ENCODE results near the gene RFX7.
"Not testable (repeated sequence)": the region's sequence is repeated elsewhere in the genome, so short reads cannot be mapped to it uniquely, and the experiment has no call there.

The RFX7 gene

GRCh38 chr15:56205061-56205876 lies 38.4 kb downstream of the RFX7 start:
- FAIRE-seq, result no peak

DNA sequence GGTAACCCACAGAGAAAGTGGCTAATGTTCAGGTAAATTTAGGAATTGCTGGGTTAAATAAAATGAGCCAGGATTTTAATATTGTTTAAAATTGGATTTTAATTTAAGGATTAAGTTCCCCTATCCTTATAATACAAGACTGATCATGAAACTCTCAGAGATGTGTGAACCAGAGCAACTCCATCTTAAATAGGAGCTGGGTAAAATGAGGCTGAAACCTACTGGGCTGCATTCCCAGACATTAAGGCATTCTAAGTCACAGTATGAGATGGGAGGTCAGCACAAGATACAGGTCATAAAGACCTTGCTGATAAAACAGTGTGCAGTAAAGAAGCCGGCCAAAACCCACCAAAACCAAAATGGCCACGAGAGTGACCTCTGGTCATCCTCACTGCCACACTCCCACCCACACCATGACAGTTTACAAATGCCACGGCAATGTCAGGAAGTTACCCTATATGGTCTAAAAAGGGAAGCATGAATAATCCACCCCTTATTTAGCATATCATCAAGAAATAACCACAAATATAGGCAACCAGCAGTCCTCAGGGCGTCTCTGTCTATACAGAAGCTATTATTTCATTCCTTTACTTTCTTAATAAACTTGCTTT lies 40.3 kb downstream of the RFX7 start:
- FAIRE-seq, result not testable (repeated sequence)

- FAIRE-seq, result no peak
These were observed 41.0 kb downstream of the RFX7 start for GRCh38 chr15:56202701-56203100.

DNA sequence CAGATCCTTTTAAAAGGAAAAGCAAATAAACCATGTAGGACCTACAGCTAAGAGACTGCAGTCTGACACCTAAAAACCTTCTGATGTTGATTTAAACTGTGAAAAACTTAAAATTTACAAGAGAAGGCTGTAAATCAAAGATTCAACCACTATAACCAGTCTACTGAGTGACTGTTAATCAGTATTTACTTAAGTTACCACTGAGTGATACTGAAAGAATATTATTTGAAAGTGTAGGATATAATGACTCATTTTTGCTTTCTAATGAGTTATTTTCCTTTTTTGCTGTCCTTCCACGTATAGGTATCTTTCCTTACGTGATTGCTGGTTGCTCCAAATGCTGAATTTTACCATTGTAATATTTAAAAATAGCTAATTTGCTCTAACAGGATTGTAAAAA lies 44.6 kb downstream of the RFX7 start:
- FAIRE-seq, result no peak

DNA sequence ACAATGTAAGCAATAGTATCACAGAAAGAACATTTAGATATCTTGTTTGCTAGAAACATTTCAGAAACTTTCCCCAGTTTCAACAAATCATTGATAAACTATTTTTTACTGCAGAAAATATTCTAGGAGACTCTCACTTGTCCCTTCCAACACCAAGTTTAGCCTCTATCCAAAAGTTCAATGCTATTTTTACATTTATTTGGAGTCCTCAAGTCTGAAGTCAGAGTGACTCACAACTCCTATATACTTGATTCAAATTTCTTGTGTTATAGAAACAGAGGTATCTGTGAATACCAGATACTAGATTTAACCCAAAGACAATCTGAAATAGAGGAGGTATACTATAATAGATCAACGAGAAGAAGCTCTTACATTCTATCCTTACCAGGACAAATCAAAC lies 49.6 kb downstream of the RFX7 start:
- no peak for FAIRE-seq

DNA sequence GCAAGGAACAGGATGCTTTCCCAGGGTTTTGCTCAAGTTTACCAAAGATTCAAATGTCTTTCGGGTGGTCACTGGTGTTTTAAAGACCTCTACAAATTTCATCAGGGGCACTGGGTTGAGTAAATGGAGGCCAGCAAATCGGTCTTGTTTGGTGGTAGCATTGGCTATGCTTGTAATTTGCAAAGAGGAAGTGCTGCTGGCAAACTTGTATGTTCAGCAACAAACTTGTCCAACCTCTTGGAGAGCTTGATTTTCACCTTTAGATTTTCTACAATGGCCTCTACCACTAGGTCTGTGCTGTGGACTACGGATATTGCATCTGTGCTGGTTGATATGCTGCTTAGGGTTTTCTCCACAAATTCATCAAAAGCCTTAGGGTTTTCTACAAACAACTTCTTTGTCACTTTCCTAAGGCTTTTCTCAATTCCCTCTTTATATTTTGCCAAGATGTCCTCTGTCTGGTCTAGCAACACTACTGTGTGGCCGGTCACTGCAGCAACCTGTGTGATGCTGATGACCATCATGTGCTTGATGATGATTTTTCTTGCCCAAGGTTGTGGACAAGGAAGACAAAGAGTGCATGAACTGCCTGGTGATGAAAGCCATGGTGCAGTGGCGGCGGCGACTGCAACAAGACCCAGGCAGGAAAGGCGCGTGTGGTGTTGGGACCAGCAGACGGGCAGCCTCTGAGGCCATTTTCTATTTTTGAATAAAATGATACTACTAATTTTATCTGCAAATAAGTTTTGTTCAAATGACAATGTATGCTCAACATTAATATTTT lies 50.8 kb downstream of the RFX7 start:
- FAIRE-seq, result no peak

DNA sequence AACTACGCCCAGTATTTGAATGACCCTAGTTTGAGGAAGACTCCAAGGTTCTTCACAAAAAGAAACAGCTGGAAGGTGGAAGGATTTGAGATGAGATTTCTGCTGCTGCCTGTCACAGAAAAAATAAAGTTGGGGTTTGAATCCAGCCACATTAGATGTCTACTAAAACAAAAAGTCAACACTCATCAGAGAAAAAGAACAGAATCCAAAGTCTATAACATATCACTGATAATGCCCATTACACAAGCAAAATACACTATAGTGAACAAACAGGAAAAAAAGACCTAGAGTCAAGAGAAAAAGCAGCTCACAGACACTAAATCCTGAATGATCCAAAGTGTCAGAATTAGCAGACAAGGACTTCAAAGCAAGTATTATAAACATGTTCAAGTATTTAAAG lies 56.0 kb downstream of the RFX7 start:
- no peak for FAIRE-seq

DNA sequence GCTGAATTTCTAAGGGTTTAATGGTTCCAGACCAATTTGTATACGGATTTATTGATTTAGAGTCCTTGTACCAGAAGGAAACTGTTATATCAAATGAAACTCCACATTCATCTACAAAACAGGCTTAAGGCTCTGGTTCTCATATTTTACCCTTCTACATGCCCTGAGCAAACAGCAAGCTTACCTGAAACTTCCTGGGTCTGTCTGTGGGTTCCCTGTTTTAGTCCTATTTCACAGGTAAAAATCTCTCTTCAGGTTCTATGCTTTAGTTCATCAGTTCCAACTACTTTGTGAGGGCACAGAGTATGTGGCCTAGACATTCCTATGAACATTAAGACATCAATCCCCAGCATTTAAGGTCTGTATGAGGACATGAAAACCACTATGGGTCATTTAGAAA lies 57.7 kb downstream of the RFX7 start:
- FAIRE-seq, result no peak

- no peak for FAIRE-seq
These were observed 59.2 kb downstream of the RFX7 start for GRCh38 chr15:56184516-56184915.

- no peak for FAIRE-seq
These were observed 62.8 kb downstream of the RFX7 start for GRCh38 chr15:56180851-56181250.

- FAIRE-seq, result no peak
These were observed 66.7 kb downstream of the RFX7 start for GRCh38 chr15:56176996-56177395.

DNA sequence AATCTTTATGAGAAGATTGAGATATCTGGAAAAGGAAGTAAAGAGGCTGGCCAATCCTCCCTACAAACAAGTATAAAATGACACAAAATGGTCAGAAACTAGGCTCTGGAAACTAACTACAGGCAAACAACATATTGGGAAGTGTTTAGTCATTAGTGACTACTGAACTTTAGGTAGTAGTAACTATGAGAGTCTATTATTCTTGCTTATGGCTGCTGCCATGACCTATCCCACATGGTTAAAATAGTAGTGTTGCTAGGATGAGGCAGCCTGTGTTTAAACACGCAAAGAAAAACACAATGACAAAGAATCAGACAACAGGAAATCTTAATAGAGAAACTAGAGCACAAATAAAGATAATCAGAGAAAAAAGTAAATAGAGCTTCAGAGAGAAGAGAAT lies 67.9 kb downstream of the RFX7 start:
- FAIRE-seq, result no peak

DNA sequence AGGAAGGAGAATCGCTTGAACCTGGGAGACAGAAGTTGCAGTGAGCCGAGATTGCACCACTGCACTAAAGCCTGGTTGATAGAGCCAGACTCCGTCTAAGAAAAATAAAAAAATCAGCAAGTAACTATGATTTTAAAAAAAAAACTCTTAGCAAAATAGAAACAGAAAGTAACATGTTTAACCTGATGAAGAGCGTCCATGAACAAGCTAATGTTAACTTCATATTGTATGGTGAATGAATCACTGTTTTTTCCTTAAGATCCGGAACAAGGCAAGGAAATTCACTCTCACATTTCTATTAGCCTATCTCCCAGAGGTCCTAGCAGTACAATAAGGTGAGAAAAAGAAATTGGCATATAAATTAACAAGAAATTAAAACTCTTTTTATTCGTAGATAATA lies 69.0 kb downstream of the RFX7 start:
- no peak for FAIRE-seq

DNA sequence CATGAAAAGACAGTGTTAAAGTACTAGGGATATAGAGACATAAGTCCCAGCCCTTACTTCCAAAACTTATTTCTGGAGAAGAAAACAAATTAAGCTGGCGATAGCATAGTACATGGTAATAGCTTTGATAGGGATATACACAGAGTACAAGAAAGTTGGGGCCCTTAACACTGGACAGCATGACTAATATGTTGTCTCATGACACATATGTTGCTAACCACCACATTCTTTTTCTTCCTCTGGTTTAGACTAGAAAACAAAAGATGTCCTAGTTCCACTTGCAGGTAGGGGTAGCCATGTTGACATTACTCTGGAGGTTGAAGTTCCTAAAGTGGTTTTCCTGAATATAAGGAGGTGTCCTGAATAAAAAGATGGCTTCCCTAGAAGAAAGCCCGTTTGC lies 75.3 kb downstream of the RFX7 start:
- no peak for FAIRE-seq

DNA sequence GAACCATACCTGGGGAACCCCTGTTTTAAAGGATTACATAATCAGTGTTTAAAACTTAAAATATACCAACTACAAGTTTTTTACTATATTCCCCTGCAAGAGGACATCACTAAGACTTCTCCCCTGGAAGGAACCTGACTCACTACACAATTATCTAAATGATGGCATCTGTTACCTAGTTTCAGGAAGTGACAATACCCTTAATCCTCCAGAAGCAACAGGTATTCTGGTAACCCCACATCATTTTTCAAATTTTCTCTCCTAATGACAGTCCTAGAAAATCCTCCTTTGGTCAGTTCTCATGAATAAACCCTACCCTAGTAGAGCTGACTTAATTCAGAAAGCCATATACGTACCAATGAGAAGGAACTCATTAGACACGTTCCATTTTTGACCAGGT lies 78.4 kb downstream of the RFX7 start:
- FAIRE-seq, result no peak

GRCh38 chr15:56160966-56161365 lies 82.7 kb downstream of the RFX7 start:
- FAIRE-seq, result no peak

DNA sequence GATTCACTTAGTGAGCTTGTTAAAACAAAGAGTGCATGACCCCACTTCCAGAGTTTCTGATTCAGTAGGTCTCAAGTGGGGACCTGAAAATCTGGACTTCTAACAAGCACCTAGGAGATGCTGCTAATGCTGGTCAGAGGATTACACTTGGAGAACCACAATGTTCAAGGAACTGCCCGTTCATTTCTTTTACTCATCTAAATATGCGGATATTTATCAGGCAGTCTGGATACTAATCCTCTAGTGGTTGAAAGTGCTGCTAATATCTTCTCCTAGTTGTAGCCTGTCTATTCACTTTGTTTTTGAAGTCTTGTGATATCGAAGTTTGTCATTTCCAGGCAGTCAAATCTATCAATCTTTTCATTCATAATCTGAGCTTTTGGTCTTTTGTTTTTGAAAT lies 86.8 kb downstream of the RFX7 start:
- no peak for FAIRE-seq

DNA sequence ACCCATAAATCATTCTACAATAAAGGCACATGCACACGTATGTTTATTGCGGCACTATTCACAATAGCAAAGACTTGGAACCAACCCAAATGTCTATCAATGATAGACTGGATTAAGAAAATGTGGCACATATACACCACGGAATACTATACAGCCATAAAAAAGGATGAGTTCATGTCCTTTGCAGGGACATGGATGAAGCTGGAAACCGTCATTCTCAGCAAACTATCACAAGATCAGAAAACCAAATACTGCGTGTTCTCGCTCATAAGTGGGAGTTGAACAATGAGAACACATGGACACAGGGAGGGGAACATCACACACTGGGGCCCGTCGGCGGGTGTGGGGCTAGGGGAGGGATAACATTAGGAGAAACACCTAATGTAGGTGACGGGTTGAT lies 88.4 kb downstream of the RFX7 start:
- not testable (repeated sequence) for FAIRE-seq

GRCh38 chr15:56154768-56155167 lies 88.9 kb downstream of the RFX7 start:
- FAIRE-seq, result not testable (repeated sequence)

DNA sequence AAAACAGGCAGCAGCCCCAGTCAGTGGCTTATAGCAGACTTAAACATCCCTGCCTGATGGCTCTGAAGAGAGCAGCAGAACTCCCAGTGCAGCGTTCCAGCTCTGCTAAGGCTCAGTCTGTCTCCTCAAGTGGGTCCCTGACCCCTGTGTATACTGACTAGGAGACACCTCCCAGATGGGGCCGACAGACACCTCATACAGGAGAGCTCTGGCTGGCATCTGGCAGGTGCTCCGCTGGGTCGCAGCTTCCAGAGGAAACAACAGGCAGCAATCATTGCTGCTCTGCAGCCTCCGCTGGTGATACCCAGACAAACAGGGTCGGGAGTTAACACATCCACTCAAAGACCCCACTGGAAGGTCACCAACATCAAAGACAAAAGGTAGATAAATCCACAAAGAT lies 93.5 kb downstream of the RFX7 start:
- FAIRE-seq, result no peak

DNA sequence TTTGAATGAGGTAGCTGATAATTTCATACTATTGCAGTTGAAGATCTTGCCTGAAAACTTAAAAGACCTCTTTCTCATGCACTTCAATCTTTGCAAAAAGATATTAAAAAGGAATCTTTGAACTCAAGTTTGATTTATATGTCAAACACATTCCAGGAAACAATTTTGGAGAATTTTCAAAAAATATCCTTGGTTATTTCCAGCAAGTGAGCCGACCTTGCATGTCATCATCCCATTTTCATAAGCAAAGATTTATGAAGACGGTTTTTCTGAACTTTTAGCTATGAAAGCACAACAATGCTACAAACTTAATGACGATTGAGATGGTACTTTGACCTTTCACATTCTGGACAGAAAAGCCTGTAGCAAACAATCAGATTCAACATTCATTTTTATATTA lies 95.6 kb downstream of the RFX7 start:
- no peak for FAIRE-seq

- no peak for FAIRE-seq
These were observed 96.9 kb downstream of the RFX7 start for GRCh38 chr15:56146756-56147155.

DNA sequence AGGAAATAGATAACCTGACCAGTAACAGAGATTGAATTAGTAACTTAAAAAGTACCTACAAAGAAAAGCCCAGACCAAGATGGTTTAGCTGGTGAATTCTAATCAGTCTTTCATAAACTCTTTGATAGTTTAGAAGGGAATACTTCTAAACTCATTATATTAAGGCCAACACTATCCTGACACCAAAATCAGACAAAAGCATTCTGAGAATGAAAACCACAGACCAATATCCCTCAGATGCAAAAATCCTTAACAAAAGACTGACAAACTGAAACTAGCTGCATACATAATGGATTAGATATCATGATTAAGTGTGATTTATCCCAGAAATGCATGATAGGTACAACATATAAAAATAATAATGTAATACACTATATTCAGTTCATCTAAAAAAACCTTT lies 115.6 kb downstream of the RFX7 start:
- no peak for FAIRE-seq

DNA sequence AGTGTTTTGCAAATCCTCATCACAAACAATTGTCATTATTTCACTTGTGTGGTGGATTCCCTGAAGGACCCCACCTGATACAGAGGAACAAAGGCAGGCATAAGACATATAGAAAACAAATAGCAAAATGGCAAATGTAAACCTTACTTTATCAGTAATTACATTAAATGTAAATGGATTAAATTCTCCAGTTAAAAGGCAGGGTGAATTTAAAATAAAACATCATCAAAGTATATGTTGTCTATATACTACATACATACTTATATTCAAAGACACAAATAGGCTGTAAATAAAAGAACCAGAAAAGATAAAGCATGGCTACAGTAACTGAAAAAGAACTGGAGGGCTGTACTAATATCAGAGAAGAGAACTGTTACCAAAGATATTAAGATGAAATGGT lies 117.3 kb downstream of the RFX7 start:
- no peak for FAIRE-seq

Measured in colon (tissue), 2 donors.